DLD1 (cell line): ENCODE measurements around the gene KRTCAP3.
"Not testable (repeated sequence)": the region's sequence is repeated elsewhere in the genome, so short reads cannot be mapped to it uniquely, and the experiment has no call there.

ENCODE experiments used
- in situ Hi-C: cut with HindIII; loops from 2 replicates; pipeline ENCODE4 v1.10.0; 2017; ENCODE audit warnings: low sequenced_read_pairs

The KRTCAP3 gene, protein sequence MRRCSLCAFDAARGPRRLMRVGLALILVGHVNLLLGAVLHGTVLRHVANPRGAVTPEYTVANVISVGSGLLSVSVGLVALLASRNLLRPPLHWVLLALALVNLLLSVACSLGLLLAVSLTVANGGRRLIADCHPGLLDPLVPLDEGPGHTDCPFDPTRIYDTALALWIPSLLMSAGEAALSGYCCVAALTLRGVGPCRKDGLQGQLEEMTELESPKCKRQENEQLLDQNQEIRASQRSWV

DNA sequence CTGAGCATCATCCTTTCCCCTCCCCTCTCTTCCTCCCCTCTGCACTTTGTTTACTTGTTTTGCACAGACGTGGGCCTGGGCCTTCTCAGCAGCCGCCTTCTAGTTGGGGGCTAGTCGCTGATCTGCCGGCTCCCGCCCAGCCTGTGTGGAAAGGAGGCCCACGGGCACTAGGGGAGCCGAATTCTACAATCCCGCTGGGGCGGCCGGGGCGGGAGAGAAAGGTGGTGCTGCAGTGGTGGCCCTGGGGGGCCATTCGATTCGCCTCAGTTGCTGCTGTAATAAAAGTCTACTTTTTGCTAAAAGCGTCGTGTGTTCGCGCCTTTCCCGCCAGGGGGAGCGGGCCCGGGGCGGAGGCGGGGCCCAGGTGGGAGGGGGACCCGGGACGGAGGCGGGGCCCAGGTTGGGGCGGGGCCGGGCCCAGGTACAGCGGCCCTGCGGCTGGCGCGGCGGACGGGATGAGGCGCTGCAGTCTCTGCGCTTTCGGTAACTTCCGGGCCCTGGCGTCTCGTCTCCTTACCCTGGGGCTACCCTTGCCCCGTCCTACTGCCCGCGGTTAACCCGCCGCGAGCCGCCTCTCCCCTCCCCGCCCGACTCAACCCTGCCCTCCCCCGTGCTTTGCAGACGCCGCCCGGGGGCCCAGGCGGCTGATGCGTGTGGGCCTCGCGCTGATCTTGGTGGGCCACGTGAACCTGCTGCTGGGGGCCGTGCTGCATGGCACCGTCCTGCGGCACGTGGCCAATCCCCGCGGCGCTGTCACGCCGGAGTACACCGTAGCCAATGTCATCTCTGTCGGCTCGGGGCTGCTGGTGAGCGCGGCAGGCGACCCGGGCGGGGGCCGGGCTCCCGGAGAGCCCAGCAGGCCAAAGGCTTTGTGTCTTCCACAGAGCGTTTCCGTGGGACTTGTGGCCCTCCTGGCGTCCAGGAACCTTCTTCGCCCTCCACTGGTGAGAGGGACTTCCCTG, at the start of gene KRTCAP3:
Gene KRTCAP3, plus strand, starts transcription at position 424 of the 962 bp plus-strand sequence. Its CDS starts 32 bp downstream, at position 456.
- in situ Hi-C loops, result no loop called here

DNA sequence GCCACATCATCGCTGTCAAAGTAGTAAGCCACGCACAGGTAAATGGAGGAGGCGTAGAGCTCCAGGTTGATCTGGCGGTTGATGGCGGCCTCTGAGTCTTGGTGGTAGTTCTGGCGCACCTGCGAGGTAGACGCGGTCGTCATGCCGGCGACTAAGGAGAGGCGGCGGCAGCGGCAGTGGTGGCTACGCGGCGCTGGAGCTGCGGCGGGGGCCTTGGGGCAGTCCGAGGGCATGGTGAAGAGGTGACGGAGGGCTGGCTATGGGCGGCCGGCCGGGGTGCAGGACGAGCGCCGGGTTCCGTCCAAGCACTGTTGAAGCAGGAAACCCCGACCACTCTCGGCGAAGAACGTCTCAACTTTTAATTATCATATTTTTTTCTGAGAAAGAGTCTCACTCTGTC, 49.0 kb upstream of the KRTCAP3 start:
- in situ Hi-C loops, result no loop called here

DNA sequence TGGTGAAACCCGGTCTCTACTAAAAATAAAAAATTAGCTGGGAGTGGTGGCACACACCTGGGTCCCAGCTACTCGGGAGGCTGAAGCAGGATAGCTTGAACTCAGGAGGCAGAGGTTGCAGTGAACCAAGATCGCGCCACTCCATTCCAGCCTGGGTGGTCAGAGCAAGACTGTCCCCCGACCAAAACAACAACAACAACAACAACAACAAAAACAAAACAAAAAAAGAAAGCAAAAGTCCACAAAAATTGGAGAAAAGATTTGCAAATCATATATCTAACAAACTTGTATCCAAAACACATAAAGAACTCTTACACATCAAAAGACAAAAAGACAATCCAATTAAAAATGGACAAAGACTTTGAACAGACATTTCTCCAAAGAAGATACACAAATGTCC, 43.2 kb upstream of the KRTCAP3 start:
- in situ Hi-C loops, result no loop called here

DNA sequence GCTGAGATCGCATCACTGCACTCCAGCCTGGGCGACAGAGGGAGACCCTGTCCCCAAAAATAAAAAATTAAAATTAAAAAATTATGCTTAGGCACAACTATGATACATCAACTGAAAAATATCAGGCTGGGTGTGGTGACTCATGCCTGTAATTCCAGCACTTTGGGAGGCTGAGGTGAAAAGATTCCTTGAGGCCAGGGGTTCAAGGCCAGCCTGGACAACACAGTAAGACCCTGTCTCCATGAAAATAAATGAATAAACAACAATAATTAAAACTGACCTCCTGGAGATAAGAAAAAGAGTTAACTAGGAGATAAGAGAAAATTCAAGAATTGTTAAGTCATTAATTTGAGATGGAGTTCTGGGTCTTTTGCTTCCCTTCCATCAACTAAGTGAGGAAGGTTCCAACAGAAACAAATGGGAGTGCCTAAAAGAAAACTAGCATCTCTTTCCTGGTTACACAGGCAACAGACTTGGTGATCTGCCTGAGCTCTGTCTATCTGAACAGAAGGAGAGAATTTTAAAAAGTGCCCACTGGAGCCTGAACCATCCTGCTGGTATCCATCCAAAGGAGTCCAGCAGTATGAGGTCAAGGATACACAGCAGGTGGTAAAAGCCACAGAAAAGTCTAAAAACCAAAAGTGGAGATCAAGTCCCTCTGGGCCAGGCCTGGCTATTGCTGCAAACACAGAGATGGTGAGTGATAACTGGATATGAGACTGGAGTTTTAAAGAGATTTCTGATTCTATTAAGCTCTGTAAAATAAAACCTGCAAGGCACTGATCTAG, 41.6 kb upstream of the KRTCAP3 start:
- in situ Hi-C loops, result no loop called here

DNA sequence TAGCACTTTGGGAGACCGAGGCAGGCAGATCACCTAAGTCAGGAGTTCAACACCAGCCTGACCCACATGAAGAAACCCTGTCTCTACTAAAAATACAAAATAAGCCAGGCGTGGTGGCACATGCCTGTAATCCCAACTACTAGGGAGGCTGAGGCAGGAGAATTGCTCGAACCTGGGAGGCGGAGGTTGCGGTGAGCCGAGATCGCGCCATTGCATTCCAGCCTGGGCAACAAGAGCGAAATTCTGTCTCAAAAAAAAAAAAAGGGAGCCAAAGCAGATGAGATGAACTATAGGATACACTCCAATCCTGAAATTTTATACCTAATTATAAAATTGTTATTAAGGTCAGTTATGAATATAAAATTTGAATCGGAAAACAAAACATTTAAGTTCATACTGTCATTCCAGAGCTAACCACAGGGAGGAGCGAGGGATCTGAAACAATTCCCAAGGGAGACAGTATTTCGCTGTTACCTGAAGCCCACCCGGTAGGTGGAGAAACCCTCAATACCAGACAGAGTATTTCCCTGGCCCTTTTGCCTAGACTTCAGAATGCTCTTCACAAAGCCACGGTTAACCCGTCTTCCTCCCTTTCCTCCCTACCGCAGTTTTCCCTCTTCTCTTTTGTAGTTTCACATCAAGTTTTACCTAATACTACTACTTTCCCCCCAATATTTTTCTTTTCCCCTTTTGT, 34.2 kb upstream of the KRTCAP3 start:
- in situ Hi-C loops, result no loop called here

DNA sequence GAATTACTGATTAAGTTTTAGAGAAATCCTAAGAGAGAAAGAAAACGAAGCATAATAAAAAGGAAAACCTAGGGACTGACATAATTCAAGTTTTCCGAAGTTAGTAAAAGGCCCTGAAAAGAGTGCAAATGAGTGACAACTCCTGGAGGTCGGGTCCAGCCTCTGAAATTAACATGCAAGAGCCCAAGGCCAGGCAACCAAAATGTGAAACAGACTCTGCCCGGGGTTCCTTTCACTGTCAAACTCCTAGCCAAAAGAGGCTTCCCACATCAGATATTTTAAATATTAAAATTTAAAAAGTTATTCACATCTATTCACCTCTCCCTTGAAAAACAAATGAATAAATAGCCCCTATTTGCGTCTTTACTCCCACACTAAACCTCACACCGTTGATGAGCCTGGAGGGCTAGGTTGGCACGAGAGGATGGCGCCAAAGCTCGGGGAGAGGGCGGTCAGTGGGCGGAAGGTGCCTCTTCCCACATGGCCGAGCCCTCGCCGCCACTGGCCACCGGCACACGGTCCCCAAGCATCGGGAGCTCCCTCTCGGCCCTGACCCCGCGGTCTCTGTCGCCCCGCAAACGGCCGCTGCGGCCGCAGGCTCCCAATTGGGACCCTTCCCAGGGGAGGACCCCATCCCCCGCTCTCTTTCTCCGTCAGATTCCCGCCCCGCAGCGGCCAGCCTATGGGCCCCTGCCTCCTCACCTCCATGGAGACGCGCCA, 33.4 kb upstream of the KRTCAP3 start:
- in situ Hi-C loops, result no loop called here

DNA sequence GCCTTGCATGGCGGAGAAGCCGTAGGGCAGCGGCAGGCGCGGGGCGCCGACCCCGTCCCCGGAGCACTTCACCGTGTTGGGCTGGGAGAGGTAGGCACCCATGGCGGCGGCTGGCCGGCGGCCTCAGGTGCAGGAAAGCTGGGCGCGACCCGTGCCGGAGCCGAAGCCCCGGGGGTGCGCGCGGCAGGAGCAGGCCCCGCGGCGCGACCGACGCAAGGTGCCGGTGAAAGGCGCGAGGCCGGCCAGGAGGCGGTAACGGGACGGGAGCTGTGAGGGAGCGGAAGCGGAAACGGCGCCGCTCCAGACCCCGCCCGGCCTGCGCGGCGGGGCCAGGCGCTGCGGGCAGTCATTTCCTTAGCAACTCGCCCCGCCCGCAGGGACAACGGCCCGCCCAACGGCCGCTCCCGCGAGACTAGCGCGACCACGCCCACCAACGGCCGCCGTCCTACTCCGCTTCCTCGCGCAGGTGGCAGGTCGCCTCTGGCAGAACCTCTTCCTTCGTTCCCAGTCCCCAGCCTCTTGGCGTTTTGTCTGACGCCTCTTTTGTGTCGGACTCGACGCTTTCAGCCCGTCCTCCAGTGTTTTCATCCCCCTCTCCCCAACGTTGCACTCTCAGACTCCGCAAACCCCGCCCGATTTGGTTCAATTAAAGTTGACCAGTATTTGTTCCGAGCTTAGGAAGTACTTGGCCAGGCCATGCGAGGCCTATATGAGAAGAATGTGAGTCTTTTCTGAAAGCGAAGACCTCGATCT, 32.7 kb upstream of the KRTCAP3 start, which contains the start of gene PPM1G:
Gene PPM1G, minus strand, starts transcription at position 271 of the 753 bp plus-strand sequence. Its CDS starts 169 bp downstream, at position 102.
- in situ Hi-C loops, result no loop called here

DNA sequence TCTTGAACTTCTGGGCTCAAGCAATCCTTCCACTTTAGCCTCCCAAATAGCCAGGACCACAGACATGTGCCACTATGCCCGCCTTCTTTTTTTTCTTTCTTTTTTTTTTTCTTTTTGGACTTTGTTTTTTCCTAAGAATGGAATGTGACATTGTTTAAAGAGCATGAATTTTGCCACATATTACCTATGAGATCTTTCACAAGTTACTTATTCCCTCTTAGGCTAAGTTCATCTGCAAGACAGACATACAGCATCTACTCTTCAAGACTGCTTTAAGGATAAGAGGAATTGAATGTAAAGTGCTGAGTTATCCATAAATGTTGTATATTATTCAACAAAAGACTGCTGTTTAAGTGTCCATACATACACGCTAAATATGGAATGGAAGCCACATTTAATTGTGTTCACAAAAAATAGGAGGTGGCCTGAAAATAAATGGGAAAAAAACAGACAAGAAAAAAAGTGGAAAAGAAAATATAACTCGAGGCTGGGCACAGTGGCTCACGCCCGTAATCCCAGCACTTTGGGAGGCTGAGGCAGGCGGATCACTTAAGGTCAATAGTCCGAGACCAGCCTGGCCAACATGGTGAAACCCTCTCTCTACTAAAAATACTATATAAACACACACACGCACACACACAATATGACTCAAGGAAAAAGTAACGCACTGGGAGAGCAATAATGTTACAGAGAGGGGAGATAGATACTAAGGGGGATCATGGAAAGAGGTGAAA, 29.6 kb upstream of the KRTCAP3 start:
- in situ Hi-C loops, result no loop called here

DNA sequence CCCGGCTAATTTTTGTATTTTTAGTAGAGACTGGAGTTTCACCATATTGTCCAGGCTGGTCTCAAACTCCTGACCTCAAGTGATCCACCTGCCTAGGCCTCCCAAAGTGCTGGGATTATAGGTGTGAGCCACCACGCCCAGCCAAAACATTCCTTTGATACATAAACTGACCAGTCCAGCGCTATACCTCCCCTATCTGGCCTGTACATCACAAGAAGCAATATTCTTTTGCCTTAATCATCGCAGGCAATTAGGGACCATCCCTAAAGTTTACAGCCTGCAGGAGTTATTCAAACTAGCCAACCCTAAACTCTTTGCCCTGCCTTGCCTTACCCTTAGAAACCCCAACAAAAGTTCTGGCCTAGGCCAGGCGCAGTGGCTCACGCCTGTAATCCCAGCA, 26.0 kb upstream of the KRTCAP3 start:
- in situ Hi-C loops, result no loop called here

DNA sequence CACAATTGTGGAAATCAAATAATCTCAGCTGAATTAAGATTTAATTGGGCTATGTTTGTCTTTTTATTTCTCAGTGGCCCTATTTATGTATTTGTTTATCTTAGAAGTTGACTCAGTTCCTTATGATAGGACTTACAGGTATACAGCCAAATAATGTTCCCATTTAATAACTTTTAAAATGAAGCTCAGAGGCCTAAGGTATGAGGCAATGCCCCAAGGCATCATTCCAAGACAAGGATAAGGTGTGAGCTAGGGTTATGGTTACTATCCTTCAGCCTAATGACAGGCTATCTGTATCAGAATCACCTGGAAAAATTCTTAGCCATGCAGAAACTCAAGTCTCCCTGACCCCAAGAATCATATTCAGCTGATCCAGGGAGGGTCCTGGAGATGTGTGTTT, 21.2 kb upstream of the KRTCAP3 start:
- in situ Hi-C loops, result no loop called here

DNA sequence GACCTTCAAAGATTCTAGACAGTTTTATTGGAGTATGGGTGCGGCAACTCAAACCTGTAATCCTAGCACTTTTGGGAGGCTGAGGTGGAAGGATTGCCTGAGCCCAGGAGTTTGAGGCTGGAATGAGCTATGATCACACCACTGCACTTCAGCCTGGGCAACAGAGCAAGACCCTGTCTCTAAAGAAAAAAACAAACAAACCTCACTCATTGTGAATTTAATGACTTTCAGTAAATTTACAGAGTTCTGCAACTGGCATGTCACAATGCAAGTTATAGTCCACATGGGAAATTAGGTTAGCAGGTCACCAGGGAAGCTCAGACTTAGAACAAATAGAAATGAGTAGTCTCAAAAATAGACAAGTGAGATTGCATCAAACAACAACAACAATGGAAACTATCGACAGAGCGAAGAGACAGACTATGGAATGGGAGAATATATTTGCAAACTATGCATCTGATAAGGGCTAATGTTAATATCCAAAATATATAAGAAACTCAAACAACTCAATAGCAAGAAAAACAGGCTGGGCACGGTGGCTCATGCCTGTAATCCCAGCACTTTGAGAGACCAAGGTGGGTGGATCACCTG, 20.4 kb upstream of the KRTCAP3 start:
- in situ Hi-C loops, result no loop called here

DNA sequence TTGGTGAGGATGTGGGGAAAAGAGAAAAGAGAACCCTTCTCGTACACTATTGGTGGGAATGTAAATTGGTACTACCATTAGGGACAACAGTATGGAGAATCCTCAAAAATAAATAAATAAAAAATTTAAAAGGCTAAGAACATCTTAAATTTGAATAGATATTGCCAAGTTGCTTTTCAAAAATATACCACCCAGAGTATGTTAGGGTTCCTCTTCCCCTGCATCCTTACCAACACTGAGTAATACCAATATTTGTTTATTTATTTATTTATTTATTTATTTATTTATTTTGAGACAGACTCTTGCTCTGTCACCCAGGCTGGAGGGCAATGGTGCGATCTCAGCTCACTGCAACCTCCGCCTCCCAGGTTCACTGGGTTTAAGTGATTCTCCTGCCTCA, 19.2 kb upstream of the KRTCAP3 start:
- in situ Hi-C loops, result no loop called here

DNA sequence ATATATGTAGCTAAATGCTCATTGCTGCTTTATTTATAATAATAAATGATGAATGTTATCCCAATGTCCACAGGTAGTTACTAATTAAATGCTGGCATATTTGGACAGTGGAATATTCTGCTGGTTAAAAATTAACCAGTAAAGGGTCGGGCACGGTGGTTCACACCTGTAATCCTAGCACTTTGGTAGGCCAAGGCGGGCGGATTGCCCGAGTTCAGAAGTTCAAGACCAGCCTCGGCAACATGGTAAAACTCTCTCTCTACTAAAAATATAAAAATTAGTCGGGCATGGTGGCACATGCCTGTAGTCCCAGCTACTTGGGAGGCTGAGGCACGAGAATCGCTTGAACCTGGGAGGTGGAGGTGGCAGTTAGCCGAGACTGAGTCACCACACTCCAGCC, 17.1 kb upstream of the KRTCAP3 start:
- in situ Hi-C loops, result not testable (repeated sequence)

DNA sequence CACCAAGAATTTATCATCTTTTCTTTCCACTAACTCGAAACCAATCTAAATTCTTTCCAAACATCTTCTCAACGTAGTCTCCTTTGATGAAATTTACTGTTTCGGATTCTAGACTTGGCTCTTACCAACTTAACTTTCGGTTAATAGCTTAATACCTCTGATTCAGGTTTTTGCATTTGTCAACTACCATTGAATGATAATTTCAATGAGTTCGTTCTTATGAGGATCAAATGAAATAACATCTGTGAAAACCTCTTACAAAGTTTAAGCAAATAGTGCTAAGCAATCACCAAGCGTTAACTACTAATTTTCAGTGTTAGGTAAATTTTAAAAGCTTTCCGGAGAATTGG, 14.3 kb upstream of the KRTCAP3 start:
- in situ Hi-C loops, result no loop called here

DNA sequence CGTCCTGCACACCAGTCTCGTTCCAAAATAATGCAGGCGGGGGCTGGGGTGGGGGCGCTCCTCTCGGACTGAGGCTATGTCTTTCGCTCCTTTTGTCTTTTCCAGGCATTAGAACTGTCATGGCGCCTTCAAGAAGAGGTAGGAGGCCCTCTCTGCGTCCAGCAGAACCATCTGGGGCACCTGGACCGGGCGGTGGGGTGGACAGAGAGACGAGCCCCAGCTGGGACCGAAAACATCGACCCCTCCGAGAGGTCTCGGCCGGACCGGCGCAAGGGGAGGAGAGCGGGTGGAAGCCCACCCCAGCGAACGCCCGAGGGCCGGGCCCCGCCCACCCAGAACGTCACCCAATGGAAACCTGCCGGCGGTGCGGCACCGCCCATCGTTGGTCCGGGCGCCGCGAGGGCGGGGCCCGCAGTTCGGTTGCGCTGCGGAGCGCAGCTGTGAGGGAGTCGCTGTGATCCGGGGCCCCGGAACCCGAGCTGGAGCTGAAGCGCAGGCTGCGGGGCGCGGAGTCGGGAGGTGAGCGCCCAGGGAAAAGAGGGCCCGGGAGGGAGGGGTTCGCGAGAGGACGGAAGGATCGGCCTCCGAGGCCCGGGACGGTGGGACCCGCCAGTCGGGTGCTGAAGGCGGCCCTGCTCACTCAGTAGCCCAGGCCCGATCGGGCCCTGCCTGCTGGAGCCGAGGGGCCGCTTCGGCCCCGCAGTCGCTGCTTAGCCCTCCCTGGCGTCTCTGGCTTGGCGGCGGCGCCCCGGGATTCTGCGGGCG, 13.8 kb upstream of the KRTCAP3 start, which contains the start of gene NRBP1:
Gene NRBP1, plus strand, starts transcription at position 419 of the 765 bp plus-strand sequence. CDS start 4,643 bp downstream, outside the sequence.
- in situ Hi-C loops, result no loop called here

DNA sequence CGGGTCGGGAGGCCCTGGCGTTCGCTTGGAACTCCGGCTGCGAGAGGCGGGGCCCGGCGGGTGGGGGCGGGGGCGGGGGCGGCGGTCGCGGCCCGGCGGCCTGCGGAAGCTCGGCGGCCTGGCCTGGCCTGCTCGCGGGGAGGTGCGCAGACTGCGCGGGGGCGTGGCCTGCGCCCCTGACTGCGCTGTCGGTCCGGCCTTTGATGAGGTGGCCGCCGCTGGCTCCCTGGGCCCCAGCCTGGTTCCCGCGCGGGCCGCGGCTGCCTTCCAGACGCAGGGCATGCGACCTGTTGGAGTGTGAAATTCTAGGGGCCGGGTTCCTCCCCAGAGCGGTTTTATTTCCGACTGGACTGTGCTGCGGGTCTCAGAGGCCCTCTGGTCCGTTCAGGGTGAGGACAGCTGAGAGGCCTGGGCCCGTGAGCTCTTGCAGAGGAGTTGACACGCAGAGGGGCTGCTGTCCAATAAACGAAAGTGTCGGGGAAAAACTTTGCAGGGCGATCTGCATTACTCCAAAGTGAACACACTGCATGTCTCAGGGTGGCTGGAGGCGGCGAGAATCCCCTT, 13.1 kb upstream of the KRTCAP3 start:
- in situ Hi-C loops, result no loop called here

DNA sequence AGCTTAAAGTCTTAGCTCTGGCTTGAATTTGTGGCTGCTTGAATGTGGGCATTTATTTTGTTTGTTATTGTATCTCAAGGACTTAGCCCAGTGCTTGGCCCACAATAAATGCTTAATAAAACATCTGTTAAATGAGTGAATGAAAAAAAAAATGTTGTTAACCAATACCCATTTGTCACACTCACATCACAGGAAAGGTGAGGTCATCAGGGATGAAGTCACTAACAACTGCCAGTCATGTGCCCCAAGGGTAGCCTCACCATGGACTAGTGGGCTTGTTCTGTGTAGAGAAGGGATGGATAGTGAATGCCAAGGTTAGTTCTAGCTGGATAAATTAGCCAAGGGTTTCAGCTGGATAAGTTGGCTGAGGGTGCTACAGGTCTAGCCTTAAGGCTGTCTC, 10.8 kb upstream of the KRTCAP3 start:
- in situ Hi-C loops, result no loop called here
